HK-2 (cell line): ENCODE results near the gene ADGRG3.
"Not testable (repeated sequence)": the region's sequence is repeated elsewhere in the genome, so short reads cannot be mapped to it uniquely, and the experiment has no call there.

ENCODE experiments used
- DNase-seq: peaks from one replicate; pipeline ENCODE4 v3.0.0-alpha.2; 2018; ENCODE audit not compliant: unreplicated experiment

Gene ADGRG3

DNA sequence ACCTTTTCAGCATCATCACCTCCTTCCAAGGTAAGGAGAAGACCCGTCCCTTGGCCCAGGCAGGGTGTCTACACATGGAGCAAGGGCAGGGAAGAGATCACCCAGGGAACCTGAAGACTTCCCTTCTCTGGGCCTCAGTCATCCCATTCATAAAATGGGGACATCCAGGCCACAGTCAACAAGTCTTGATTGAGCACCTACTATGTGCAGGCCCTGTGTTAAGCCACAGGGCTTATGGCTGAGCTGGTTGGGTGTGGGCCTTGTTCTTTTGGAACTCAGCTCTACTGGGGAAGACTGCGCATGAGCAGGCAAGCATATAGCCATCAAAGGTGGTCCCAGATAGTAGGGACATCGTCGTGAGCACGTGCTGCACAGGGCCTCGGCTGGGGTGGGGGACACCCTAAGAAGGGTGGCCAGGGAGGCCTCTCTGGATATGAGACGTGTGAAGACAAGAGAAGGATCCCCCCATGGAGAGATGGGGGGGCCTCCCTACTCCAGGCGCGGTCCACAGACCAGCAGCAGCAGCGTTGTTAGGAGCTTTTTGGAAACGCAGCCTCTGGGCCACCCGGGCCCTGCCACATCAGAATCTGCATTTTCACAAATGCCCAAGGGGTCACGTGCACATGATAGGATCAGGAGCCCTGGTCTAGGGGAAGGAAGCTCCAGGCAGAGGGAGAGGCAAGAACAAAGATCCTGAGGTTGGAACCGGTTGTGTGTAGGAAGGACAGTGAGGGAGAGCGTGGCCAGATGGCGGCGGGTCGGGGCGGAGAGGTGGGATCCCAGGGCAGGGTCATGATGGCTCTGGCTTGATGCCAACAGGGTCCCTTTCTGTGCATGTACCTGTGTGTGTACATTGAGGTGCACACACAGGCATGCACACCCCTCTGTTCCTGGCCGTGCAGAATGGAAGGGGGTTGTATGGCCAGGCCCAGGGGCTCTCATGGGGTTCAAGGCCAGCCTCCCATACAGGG is 5.9 kb upstream of the ADGRG3 start:
- no peak for DNase-seq

GRCh38 chr16:57663436-57663835 is 4.7 kb upstream of the ADGRG3 start:
- no peak for DNase-seq

DNA sequence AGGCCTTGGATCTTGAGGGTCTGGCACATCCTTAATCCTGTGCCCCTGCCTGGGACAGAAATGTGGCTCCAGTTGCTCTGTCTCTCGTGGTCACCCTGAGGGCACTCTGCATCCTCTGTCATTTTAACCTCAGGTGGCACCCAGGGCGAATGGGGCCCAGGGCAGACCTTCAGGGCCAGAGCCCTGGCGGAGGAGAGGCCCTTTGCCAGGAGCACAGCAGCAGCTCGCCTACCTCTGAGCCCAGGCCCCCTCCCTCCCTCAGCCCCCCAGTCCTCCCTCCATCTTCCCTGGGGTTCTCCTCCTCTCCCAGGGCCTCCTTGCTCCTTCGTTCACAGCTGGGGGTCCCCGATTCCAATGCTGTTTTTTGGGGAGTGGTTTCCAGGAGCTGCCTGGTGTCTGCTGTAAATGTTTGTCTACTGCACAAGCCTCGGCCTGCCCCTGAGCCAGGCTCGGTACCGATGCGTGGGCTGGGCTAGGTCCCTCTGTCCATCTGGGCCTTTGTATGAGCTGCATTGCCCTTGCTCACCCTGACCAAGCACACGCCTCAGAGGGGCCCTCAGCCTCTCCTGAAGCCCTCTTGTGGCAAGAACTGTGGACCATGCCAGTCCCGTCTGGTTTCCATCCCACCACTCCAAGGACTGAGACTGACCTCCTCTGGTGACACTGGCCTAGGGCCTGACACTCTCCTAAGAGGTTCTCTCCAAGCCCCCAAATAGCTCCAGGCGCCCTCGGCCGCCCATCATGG is 4.0 kb upstream of the ADGRG3 start:
- no peak for DNase-seq

- no peak for DNase-seq
Measured at GRCh38 chr16:57664662-57665025, 3.5 kb upstream of the ADGRG3 start.

GRCh38 chr16:57665541-57665940 is 2.6 kb upstream of the ADGRG3 start:
- DNase-seq = no peak

DNA sequence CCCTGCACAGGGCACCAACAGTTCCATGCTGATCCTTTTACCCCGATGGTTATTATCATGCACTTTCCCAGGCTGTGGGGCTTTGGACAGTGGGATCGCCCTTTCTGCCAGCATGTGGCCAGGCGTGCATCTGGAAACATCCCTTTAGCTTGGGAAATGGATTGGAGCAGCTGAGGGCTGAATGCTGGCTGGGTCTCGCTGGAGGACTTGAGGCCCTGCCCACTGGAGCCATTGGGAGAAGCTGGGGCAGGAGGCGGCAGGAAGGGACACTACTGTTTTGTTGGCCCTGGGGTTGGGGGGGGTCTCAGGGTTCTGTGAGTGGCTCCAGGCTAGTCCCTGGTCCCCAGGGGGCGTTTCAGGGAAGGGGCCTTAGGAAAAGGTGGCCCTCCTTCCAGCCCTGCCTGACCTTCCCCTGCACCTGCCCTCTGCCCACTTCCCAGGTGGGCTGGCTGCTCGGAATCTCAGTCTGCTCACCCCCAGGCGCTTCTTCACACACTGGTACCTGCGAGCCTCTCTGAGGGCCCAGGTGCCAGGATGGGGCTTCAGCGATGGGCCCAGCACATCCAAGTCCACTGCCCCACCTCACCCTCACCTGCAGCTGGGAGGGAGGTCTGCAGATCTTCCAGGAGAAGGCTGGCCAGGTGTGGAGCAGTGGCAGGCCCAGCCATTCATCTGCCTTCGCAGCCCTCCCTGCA is 1.6 kb upstream of the ADGRG3 start:
- DNase-seq = no peak

- DNase-seq = no peak
Measured at GRCh38 chr16:57667048-57667525, 1.0 kb upstream of the ADGRG3 start.

DNA sequence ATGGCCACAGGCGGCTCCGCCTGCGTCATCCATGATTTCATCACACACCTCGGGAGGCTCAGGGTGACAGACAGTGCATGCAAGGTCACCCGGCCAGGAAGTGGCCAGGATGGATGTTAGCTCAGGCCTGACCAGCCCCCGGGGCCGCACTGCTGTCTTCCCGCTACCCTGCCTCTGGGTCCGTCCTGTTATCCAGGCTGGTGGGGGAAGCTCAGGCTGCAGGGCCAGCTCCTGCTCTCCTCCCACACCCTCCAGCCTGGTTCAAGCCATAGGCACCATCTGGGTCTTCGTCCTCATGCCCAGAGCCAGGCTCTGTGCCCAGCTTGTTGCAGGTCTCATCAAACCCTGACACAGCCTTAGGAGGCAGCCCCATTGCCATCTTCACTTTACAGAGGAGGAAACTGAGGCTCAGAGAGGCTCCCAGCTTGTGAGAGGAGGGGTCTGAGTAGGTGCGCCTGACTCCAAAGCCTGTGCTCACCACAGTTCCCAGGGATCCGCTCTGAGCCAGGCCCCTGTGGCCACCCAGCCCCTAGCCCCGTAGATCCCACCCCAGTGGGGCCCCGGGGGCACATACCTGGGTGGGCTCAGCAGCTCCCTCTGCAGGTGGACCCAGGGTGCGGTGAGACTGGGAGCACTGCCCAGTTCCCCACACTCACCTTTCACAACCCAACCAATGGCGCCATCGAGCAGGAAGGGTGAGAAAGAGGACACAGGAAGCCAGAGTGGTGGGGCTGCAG is 412 bp upstream of the ADGRG3 start:
- peak; percentile 56 for DNase-seq

GRCh38 chr16:57668630-57669475 is 747 bp downstream of the ADGRG3 start:
- no peak for DNase-seq

DNA sequence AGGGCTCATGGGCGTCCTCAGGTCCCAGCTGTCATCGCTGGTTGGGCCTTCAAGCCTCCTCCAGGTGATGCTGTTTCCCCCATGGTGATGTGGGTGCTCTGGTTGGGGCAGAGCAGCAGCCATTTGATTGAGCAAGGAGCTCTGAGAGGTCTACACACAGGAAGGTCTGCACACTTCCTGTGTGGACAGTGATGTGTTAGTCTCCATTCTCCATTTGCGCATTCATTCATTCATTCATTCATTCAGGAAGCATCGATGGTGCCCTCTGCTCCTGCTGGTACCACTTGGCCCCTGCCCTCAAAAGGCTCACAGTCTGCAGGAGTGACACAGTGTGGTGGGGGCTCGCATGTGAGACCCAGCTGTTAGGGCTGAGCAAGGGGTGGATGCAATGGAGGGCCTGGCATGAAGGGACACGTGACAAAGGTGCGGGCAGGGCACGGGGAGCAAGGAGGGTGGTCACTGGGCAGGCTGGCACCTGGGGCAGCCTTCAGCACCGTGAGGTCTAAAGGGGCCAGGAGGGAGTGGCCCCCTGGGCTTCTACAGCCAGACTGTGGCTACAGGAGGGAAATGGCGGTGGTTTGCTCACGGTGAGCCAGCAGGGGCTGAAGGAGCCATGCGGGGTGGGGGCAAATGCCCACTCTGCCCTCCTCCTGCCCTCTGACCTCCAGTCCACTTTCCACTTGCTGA is 1.5 kb downstream of the ADGRG3 start:
- no peak for DNase-seq

DNA sequence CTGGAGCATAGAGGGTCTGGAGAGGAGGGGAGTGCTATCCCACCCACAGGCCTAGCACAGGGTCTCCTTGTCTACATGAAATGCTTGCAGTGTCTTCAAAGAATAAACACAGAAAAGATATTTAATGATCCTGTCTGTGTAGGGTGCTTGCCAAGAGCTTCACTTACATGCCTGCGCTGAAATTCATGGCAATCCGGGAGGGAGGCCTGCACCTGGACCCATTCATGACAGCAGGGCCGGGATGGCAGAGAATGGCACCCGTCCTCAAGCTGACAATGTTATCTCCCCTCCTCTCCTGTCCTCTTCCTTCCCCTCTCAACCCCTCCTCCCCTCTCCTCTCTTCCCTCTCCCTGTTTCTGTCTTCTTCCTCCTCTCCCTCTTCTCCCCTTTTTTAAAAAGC is 2.1 kb downstream of the ADGRG3 start:
- DNase-seq = no peak

GRCh38 chr16:57671451-57671850 is 3.3 kb downstream of the ADGRG3 start:
- DNase-seq = not testable (repeated sequence)

DNA sequence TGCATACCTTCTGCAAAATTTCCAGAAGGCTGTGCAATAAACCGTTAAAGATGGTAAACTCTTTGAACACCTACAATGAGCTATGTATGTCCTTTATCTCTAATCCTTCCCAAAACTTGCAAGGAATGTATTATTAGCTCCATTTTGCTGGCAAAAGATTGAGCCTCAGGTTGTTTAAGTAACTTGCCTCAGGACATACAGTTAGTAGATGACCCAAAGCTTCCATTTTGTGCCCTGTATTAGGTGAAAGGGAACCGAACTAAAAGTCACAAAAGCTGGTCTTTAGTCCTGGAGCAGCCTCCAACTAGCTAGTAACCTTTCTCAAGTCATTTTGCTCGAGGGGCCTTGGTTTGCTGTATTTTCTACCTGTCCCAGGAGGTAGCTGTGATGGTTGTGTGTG is 4.3 kb downstream of the ADGRG3 start:
- DNase-seq = no peak

- DNase-seq = no peak
Measured at GRCh38 chr16:57672824-57673223, 4.7 kb downstream of the ADGRG3 start.

DNA sequence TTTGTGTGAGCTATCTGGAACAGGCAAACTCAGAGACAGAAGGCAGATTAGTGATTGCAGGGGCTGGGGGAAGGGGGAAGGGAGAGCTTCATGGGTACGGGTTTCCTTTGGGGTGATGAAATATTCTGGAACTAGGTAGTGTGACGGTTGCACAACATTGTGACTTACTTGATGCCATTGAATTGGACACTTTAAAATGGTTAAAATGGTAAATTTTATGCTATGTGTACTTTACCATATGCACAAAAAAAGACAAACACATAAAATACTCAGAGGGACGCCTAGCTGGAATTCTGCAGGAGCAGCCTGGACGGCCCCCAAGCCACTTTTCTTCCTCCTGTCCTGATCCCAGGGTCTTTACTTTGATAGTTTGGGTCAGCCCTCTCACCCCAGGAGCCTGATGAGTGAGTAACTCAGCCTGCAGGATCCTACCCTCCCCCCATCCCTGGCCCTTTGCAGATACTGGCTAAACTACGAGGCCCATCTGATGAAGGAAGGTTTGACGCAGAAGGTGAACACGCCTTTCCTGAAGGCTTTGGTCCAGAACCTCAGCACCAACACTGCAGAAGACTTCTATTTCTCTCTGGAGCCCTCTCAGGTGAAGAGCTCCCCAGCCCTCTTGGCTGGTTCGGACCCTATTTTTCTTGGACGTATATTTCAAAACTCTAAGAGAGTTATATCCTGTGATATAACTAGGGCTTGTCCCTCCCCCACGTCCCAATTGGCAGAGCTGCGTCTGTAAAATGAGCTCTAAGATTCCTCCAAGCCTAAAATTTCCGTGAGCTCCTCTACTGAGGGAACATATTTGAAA is 7.8 kb downstream of the ADGRG3 start:
- DNase-seq = no peak

- DNase-seq = no peak
Measured at GRCh38 chr16:57676553-57677085, 8.5 kb downstream of the ADGRG3 start.

DNA sequence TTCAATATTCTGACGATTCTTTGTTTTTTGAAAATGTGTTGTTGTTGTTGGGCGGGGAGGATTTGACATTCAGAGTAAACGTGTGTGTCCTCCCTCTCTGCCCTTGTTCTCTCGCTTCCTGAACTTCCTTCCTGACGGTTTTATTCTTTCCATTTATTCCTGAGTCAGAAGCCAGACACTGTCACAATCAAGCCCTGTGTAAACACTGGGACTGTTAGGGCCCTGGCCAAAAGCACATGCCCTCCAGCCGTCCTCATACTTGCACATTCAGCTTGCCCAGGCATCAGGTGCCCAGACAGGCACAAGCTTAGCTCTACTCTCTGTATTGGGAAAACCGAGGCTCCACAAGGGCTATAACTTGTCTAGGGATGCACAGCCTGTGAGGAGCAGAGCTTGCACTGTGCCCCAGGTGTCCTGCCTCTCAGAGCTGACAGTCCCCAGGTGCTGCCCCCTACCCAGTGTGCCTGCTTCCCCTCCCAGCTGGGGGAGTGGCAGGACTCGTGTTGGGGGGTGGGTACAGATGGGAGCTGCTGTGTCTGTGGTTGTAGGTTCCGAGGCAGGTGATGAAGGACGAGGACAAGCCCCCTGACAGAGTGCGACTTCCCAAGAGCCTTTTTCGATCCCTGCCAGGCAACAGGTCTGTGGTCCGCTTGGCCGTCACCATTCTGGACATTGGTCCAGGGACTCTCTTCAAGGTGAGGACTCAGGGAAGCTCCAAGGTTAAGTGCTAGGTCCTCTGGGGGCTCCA is 9.7 kb downstream of the ADGRG3 start:
- no peak for DNase-seq

GRCh38 chr16:57679016-57679415 is 10.9 kb downstream of the ADGRG3 start:
- DNase-seq = no peak
